H1 (cell line): ENCODE results near the gene FAM177B.

Experiments used
- HDAC6 ChIP-seq: IDR thresholded peaks from one replicate; pipeline ENCODE4 v1.7.1; 2012; ENCODE audit warnings: low read depth, mild to moderate bottlenecking, inconsistent platforms, low read length, moderate library complexity
- SIN3A ChIP-seq, 2 experiments: IDR thresholded peaks in 1 of 2; conservative IDR thresholded peaks in 1 of 2; 2 replicates each; pipeline ENCODE4 v1.6.1; 2011 to 2012; ENCODE audit warnings: low read length in 2 of 2, improper control_type of control experiment in 1 of 2, low read depth in 1 of 2, mild to moderate bottlenecking in 1 of 2
- TF ChIP-seq, protein P1 (sequence below), 3 experiments: IDR thresholded peaks; 1 replicate in 2 of 3; 2 replicates in 1 of 3; pipeline versions ENCODE4 v1.5.1 to v1.6.1; 2011; ENCODE audit warnings: low read length in 3 of 3, mild to moderate bottlenecking in 3 of 3, inconsistent platforms in 2 of 3, low read depth in 1 of 3, moderate library complexity in 1 of 3; ENCODE audit not compliant: insufficient read depth in 1 of 3; ENCODE audit errors: control extremely low read depth in 1 of 3

GRCh38 chr1:222697203-222697602 lies 39.8 kb upstream of the FAM177B start:
- TF ChIP-seq, protein P1, sequence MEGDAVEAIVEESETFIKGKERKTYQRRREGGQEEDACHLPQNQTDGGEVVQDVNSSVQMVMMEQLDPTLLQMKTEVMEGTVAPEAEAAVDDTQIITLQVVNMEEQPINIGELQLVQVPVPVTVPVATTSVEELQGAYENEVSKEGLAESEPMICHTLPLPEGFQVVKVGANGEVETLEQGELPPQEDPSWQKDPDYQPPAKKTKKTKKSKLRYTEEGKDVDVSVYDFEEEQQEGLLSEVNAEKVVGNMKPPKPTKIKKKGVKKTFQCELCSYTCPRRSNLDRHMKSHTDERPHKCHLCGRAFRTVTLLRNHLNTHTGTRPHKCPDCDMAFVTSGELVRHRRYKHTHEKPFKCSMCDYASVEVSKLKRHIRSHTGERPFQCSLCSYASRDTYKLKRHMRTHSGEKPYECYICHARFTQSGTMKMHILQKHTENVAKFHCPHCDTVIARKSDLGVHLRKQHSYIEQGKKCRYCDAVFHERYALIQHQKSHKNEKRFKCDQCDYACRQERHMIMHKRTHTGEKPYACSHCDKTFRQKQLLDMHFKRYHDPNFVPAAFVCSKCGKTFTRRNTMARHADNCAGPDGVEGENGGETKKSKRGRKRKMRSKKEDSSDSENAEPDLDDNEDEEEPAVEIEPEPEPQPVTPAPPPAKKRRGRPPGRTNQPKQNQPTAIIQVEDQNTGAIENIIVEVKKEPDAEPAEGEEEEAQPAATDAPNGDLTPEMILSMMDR (IDR thresholded peaks at IDR 0.05; ENCODE audit: control extremely low read depth in 1 of 3, insufficient read depth in 1 of 3, low read depth in 1 of 3, low read length in 3 of 3), result no peak
- TF ChIP-seq SIN3A (conservative IDR thresholded peaks at IDR 0.05 in 1 of 2, IDR thresholded peaks at IDR 0.05 in 1 of 2; ENCODE audit: low read depth in 1 of 2, low read length in 2 of 2), result no peak
- TF ChIP-seq HDAC6, result no peak
